Effector CD8-positive, alpha-beta T cell (primary cell): ENCODE results near the gene CLIP3.
"Not testable (repeated sequence)": the region's sequence is repeated elsewhere in the genome, so short reads cannot be mapped to it uniquely, and the experiment has no call there.

ENCODE experiments used
- DNase-seq: peaks from one replicate; lab custom pipeline; 2025; lab: John Stamatoyannopoulos, UW

CLIP3 gene

DNA sequence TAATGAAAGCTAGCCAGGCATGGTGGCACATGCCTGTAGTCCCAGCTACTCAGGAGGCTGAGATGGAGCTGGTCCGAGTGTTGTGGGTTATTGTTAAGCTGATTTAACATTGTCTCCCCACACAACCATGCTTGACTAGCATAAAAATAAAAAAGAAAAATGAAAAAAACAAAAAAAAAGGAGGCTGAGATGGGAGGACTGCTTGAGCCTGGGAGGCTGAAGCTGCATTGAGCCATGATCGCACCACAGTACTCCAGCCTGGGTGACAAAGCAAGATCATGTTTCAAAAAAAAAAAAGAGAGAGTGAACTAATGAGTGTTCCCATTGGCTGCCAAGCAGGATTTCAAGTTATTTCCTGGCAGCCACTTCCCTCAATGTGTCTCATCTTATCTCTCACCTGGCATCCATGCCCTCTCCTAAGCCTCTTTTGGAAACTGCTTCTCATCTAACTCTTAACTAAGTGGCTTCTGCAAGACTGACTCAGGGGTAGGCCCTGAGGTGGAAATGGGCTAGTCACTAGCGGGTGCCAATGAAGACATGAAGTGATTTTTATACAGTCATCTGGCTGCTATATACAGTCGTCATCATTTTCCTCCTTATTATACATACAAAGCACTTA, 16.5 kb upstream of the CLIP3 start:
- no peak for DNase-seq

- no peak for DNase-seq
These were observed 15.2 kb upstream of the CLIP3 start for GRCh38 chr19:36047835-36048234.

- DNase-seq = no peak
These were observed 13.9 kb upstream of the CLIP3 start for GRCh38 chr19:36046443-36047050.

GRCh38 chr19:36043952-36044351, 11.3 kb upstream of the CLIP3 start:
- no peak for DNase-seq

- no peak for DNase-seq
These were observed 9.2 kb upstream of the CLIP3 start for GRCh38 chr19:36041831-36042230.

- not testable (repeated sequence) for DNase-seq
These were observed 8.4 kb upstream of the CLIP3 start for GRCh38 chr19:36041092-36041491.

DNA sequence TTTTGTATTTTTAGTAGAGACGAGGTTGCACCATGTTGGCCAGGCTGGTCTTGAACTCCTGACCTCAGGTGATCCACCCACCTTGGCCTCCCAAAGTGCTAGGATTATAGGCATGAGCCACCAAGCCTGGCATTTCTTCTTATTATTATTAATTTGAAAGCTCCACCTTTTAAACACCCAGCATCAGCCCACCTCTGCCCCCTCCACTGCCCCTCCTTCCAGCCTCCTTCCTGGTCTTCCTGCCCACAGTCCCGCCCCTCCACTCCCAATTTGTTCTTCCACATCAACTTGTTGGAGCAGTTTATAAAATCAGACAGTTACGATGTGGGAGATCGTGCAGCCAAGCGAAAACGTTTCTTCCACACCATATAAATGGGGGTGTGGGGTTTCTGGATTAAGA, 7.8 kb upstream of the CLIP3 start:
- no peak for DNase-seq

- no peak for DNase-seq
These were observed 1.4 kb downstream of the CLIP3 start for GRCh38 chr19:36031308-36031707.

- no peak for DNase-seq
These were observed 2.2 kb downstream of the CLIP3 start for GRCh38 chr19:36030264-36031148.

DNA sequence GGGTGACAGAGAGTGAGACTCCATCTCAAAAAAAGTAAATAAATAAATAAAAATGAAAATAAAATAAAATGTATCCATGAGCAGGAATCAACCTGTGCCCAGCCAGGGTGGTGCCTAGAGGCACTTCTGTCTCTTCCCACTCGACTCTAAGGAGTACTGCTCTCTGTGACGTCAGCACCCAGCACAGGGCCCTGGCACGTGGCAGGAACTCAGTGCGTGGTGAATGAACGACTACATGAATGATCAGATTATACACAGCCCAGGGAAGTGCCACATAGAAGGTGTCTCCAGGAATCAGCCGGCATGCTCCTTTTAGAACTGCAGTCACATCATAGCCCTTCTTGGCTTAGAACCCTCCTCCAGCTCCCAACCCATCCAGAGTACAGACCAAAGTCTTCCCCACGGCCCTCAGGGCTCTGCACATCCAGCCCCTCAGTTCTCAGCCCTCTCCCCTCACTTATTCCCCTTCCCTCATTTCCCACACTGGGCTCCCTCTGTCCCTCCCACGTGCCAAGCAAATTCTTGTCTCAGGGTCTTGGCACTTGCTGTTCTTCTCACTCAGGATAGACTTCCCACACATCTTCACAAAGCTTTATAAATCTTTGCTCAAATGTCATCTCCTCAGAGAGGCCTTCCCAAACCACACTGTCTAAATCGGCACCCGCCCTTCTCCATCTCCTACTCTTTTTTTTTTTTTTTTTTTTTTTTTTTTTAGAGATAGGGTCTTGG, 4.2 kb downstream of the CLIP3 start:
- DNase-seq = no peak

DNA sequence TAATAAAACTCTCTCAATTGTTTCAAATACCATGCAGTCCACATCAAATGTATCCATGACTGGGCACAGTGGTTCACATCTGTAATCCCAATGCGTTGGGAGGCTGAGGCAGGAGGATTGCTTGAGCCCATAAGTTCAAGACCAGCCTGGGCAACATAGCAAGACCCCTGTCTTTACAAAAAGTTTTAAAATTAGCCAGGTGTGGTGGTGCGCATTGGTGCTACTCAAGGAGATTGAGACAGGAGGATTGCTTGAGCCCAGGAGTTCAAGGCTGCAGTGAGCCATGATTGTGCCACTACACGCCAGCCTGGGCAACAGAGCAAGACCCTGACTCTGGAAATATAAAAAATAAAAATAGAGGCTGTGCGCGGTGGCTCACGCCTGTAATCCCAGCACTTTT, 5.0 kb downstream of the CLIP3 start:
- DNase-seq = no peak

- DNase-seq = no peak
These were observed 6.4 kb downstream of the CLIP3 start for GRCh38 chr19:36026091-36026876.

DNA sequence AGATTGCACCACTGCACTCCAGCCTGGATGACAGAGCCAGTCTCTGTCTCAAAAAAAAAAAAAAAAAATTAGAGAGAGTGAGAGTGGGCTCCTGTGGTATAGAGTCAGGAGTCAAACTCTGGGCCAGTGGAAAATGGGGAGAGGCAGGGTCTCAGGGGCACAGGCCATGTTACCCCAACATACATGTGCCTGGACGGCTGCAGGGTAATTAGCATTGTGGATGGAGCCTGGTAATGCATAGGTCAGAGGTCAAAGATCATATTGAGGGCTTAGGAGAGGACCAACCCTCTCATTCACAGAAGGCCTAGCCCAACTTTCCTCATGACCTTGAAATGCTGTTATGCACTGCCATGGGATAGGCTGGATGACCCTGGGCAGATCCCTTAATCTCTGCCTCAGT, 7.1 kb downstream of the CLIP3 start:
- no peak for DNase-seq

DNA sequence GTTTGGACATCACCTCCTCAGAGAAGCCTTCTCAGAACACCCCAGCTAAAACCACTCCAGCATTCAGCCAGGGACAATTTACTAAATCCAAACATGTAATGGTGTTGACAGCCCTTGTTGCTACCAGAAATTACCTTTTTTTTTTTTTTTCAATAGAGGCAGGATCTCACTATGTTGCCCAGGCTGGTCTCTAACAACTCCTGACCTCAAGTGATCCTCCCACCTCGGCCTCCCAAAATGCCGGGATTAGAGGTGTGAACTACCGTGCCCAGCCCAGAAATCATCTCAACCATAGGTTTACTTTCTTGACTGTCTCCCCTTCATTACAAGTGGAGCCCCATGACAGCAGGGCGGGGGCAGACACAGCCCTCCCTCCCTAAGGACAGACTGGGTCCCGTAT, 9.2 kb downstream of the CLIP3 start:
- no peak for DNase-seq

GRCh38 chr19:36019061-36019670, 13.5 kb downstream of the CLIP3 start:
- no peak for DNase-seq

- DNase-seq = peak; percentile 98
These were observed 18.4 kb downstream of the CLIP3 start, which contains the start of gene ALKBH6 for GRCh38 chr19:36014012-36014924. Gene ALKBH6, minus strand, starts transcription at chr19:36014213. Its CDS starts 816 bp downstream, at chr19:36013397.

DNA sequence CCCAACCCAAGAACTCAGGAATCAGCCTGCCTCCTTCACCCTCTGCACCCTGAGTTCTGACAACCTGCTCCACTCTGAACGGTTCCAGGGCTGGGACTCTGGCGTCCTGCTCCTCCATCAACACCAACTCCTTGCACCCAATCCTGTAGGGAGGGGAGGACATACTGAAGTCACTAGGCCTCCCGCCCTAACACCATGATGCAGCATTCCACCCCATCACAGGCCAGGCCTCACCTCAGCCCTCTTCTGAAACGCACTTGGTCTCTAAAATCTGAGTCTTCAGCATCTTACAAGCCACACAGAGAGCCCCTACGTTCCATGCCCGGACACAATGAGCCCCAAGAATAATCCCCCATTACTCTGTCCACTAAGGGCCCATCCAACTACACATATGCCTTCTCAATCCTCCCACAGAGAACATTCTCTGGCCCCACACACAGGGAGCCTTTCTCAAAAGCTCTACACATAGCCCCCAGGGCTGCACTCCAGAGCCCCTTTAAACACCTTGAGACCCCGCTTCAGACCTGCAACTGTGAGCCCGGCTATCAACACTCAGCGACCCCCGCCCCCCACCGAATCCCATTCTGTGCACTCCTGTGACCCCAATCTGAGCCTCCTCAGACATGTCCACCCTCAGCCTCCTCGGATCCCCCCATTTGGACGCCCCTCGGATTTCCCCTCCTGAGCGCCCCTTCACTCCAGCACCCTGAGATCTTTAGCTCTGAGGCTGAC, 19.2 kb downstream of the CLIP3 start:
- no peak for DNase-seq

DNA sequence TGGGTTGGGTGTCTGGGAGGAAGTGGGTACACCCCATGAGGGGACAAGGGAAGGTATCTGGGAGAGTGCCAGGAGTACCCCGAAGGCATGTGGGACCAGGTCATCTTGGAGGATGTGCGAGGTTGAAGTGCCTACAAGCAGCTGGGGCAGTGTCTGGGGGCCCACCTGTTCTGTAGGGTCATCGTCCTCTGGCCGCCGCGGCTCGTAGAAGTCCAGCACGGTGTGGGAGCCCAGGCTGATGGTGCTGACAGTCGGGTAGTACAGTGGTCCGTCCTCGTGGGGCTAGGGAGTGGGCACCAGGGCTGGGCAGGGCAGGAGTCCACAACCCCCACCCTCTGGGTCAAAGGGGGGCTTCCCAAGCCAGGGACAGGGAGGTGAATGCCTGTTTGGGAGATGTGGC, 22.3 kb downstream of the CLIP3 start:
- DNase-seq = no peak
